Muscle layer of colon (tissue), 2 donors: ENCODE results near the gene AFAP1.

Experiments used
- H3K27ac ChIP-seq: one replicate; pipeline ENCODE4 v1.7.0; 2013; ENCODE audit warnings: low read depth, mild to moderate bottlenecking, low read length, moderate library complexity
- H3K27me3 ChIP-seq, 2 donors: one replicate each; pipeline ENCODE4 v1.7.0; 2013; ENCODE audit warnings: low read length in 2 of 2, mild to moderate bottlenecking in 2 of 2; ENCODE audit not compliant: insufficient read depth in 2 of 2, control insufficient read depth in 1 of 2
- H3K36me3 ChIP-seq: one replicate; pipeline ENCODE4 v1.7.0; 2013; ENCODE audit warnings: mild to moderate bottlenecking, low read length; ENCODE audit not compliant: insufficient read depth
- H3K4me1 ChIP-seq: one replicate; pipeline ENCODE4 v1.7.0; 2013; ENCODE audit warnings: mild to moderate bottlenecking, low read length; ENCODE audit not compliant: insufficient read depth
- H3K4me3 ChIP-seq, 2 donors: one replicate each; pipeline ENCODE4 v1.7.0; 2013; ENCODE audit warnings: low read length in 2 of 2, low read depth in 1 of 2, mild to moderate bottlenecking in 1 of 2, moderate library complexity in 1 of 2
- H3K9ac ChIP-seq: one replicate; pipeline ENCODE4 v1.7.0; 2013; ENCODE audit warnings: low read length
- H3K9me3 ChIP-seq: one replicate; pipeline ENCODE4 v1.7.0; 2013; ENCODE audit warnings: mild to moderate bottlenecking, low read length
- donor health status: abdominal sarcoma.
- donor health status: Adenocarcinoma of cecum.

Gene AFAP1

DNA sequence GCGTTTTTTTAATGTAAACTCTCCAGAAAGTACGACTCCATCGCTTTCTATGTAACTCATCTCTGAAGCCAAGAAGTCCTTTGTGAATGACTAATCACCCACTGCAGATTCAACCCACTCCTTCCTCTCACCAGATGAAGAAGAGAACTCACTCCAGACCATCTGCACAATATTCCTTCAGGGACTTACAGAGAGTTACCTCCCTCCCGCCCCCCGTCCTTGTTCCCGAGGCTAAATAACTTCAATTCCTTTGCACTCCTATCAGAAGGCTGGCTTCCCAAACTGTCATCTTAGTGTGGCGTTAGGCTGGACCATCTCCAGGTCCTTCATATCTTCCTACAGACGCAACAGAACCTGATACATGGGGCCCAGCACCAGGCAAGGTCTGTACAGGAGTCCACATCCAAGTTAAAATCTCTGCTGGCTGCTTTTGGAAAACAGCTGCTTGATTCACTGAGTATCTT is 82.4 kb downstream of the AFAP1 start:
- Histone ChIP-seq H3K4me1 (peaks cover 62% of the 10 kb centered on the region), H3K27ac (no peak overlapping the region), H3K36me3 (peaks cover 8% of the 10 kb centered on the region), H3K9ac (no peak overlapping the region), H3K27me3 (no peaks in the 10 kb centered on the region), H3K9me3 (no peaks in the 10 kb centered on the region), H3K4me3 (no peak overlapping the region)

- H3K9me3 ChIP-seq: no peaks in the 10 kb centered on the region
- peaks cover 8% of the 10 kb centered on the region for H3K36me3 ChIP-seq
- H3K27ac ChIP-seq: no peak overlapping the region
- H3K27me3 ChIP-seq: no peaks in the 10 kb centered on the region
- peaks cover 52% of the 10 kb centered on the region for H3K4me1 ChIP-seq
- no peak overlapping the region for H3K9ac ChIP-seq
- no peak overlapping the region for H3K4me3 ChIP-seq
Observed at GRCh38 chr4:7855731-7856130, 83.9 kb downstream of the AFAP1 start.

- Histone ChIP-seq H3K27ac (no peak overlapping the region), H3K27me3 (no peaks in the 10 kb centered on the region), H3K4me3 (no peak overlapping the region), H3K36me3 (peaks cover 16% of the 10 kb centered on the region), H3K9ac (no peak overlapping the region), H3K4me1 (peaks cover 48% of the 10 kb centered on the region), H3K9me3 (no peaks in the 10 kb centered on the region)
Observed at GRCh38 chr4:7854697-7855370, 84.8 kb downstream of the AFAP1 start.

DNA sequence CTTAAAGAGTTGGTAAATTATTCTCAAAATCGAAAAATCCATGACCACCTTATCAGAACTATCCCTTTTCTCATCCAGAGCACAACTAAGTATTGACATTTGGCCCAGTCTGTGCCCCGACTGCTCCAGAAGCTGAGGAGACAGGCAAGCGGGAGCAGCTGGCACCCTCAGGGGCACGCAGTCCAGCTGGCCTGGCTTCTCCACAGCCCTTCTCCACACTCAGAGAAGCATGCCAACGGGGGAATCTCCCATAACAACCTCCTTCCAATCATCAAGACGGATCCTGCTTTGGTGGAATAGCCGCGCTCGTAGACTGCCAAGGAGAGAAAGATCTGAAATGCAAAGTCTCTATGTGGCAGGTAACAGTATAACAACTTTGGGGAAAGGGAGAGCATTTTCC is 85.4 kb downstream of the AFAP1 start:
- Histone ChIP-seq H3K36me3 (peaks cover 22% of the 10 kb centered on the region), H3K9ac (no peak overlapping the region), H3K27ac (no peak overlapping the region)

GRCh38 chr4:7853271-7853670 is 86.4 kb downstream of the AFAP1 start:
- Histone ChIP-seq H3K9me3 (no peaks in the 10 kb centered on the region), H3K27ac (no peak overlapping the region), H3K4me1 (peaks cover 40% of the 10 kb centered on the region), H3K9ac (no peak overlapping the region), H3K27me3 (no peaks in the 10 kb centered on the region), H3K4me3 (no peak overlapping the region), H3K36me3 (peaks cover 26% of the 10 kb centered on the region)

More for the DNA sequence above, 85.4 kb downstream of the AFAP1 start:
- Histone ChIP-seq H3K27me3 (no peaks in the 10 kb centered on the region), H3K4me3 (no peak overlapping the region), H3K4me1 (peaks cover 48% of the 10 kb centered on the region), H3K9me3 (no peaks in the 10 kb centered on the region)

GRCh38 chr4:7852568-7853185 is 87.0 kb downstream of the AFAP1 start:
- Histone ChIP-seq H3K27me3 (no peaks in the 10 kb centered on the region), H3K9me3 (no peaks in the 10 kb centered on the region), H3K9ac (no peak overlapping the region), H3K4me3 (no peak overlapping the region), H3K36me3 (peaks cover 26% of the 10 kb centered on the region), H3K4me1 (peaks cover 35% of the 10 kb centered on the region), H3K27ac (no peak overlapping the region)

DNA sequence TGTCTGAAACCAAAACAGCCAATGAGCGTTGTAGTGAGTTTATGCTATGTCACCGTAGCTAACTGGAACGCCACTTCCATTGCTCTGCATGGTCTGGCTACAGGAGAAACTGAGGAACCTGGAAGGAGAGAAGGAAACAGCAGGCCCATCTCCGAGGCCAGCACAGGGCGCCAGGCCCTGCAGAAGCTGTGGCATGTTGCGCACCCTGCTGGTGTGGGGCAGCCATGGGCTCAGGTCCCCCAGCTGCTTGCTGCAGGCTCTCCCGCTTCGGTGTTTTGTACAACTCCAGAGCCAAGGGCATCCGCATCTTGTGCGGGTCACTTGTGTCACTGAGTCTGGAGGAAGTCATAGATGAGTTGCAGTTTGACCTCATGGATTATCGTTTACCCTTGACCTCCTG is 89.2 kb downstream of the AFAP1 start:
- Histone ChIP-seq H3K9me3 (no peaks in the 10 kb centered on the region), H3K9ac (no peak overlapping the region), H3K4me1 (peaks cover 21% of the 10 kb centered on the region), H3K4me3 (no peak overlapping the region), H3K27ac (no peak overlapping the region), H3K27me3 (no peaks in the 10 kb centered on the region), H3K36me3 (peaks cover 26% of the 10 kb centered on the region)

DNA sequence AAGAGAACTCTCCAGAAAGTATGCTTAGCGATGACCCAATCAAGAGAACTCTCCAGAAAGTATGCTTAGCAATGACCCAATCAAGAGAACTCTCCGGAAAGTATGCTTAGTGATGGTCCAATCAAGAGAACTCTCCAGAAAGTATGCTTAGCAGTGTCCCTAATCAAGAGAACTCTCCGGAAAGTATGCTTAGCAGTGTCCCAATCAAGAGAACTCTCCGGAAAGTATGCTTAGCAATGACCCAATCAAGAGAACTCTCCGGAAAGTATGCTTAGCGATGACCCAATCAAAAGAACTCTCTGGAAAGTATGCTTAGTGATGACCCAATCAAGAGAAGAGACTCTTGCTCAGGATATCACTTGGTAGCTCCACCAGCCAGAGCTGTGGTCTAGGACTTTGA is 92.5 kb downstream of the AFAP1 start:
- Histone ChIP-seq H3K27ac (no peak overlapping the region), H3K4me3 (no peak overlapping the region), H3K27me3 (no peaks in the 10 kb centered on the region), H3K9ac (no peak overlapping the region), H3K36me3 (peaks cover 18% of the 10 kb centered on the region), H3K9me3 (no peaks in the 10 kb centered on the region), H3K4me1 (peaks cover 30% of the 10 kb centered on the region)

DNA sequence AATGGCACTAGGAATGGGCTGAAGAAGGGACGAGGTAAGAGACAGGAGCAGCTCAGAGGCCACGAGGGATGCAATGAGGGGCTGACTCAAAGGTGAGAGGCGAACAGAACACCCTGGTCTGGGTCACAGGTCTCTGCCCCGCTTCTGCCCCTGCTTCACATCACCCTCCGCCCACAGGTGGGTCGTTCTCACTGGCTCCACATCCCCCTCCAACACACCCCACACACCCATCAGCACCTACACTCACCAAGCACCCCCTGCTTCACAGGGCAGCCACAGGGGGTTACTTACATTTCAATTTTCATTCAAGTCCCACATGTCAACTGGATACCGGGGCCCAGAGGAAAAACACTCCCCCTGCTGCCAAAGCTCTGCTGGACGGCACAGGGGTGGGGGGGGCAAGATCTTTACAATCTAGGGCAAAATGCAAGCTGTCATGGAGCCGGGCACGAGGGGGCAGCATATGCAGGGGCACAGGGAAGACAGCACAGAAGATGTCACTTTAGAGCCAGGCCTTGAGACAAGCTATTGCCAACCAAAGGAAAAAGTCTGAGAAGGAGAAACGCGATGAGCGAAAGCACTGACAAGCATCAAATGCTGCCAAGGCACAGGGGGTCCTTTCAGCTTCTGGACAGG is 94.0 kb downstream of the AFAP1 start:
- Histone ChIP-seq H3K4me1 (peaks cover 29% of the 10 kb centered on the region), H3K27ac (no peak overlapping the region), H3K9me3 (no peaks in the 10 kb centered on the region), H3K36me3 (peaks cover 25% of the 10 kb centered on the region), H3K27me3 (no peaks in the 10 kb centered on the region), H3K9ac (no peak overlapping the region), H3K4me3 (no peak overlapping the region)

DNA sequence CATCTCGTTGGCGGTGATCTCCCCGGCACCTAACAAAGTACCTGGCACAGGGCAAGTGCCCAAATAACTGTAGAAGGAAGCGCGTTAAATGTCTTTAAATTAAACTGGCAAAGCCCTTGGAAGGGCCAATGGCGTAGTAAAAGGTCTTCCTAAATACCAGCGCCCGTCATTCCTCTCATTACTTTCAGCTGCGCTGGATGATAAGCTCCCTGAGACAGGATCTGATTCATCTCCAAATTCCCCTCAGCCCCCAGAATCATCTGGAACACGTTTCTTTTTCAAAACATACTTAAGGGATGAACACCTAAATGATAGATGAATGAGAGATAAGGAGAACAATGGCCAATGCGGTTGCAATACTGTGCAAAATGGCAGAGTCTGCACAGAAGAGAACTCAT is 95.1 kb downstream of the AFAP1 start:
- Histone ChIP-seq H3K4me1 (peaks cover 29% of the 10 kb centered on the region), H3K27me3 (no peaks in the 10 kb centered on the region), H3K9ac (no peak overlapping the region), H3K9me3 (no peaks in the 10 kb centered on the region), H3K27ac (no peak overlapping the region), H3K36me3 (peaks cover 15% of the 10 kb centered on the region), H3K4me3 (no peak overlapping the region)

DNA sequence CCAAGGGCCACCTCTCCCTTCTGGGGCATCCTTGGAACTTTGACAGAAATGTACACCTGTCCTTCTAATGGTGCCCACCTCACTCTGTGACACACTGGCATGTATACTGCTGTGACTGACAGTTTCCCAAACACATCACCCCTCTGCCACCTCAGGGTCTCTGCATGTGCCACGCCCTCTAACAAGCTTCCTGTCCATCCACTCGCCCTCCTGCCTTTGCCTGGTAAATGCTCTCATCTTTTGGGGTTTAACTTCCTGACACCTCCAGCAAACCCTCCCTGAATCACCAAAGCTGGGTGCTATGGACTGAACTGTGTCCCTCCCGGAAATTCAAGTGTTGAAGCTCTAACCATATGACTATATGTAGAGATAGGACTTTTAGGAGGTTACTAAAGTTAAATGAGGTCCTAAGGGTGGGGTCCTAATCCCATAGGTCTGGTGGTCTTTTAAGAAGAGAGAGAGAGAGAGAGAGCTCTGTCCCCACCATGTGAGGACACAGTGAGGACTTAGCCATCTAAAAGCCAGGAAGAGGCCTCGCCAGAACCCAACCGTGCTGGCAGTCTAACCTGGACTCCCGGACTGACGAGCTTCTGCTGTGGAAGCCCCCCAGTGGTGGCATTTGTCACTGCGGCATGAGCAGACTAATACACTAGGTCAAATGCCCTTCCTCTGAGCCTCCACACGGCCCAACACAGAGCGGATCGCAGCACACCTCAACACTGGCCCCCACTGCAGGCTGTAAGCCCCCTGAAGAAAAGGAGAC is 95.6 kb downstream of the AFAP1 start:
- Histone ChIP-seq H3K36me3 (peaks cover 9% of the 10 kb centered on the region), H3K9ac (no peak overlapping the region), H3K4me3 (no peak overlapping the region), H3K27ac (no peak overlapping the region), H3K4me1 (peaks cover 29% of the 10 kb centered on the region), H3K9me3 (no peaks in the 10 kb centered on the region), H3K27me3 (no peaks in the 10 kb centered on the region)
